ENCODE results near the gene ARHGAP24.
"Not testable (repeated sequence)": the region's sequence is repeated elsewhere in the genome, so short reads cannot be mapped to it uniquely, and the experiment has no call there.

ARHGAP24 gene

DNA sequence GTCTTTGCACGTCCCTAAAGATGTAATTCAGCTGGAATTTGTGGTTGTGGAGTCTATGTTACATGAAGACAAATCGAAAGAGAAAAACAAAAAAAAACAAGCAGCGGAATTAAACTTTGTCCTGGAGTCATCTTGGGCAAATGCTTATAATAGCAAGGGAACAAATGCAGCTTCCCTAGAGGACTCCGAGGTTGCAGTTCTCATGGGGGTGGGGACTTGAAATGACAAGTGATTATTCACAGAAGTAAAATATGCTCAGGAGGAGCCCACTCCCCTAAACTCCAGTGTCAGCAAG lies 362.4 kb downstream of the ARHGAP24 start:
- Histone ChIP-seq H3K23ac (ENCODE audit: low read length) (no peak overlapping the region), H3K4me1 (ENCODE audit: control insufficient read depth, low read depth, low read length) (no peaks in the 10 kb centered on the region), H2AK5ac (ENCODE audit: low read length) (no peak overlapping the region), H3K36me3 (ENCODE audit: control insufficient read depth, insufficient read depth, low read length) (no peaks in the 10 kb centered on the region), H3K56ac (ENCODE audit: low read length) (no peak overlapping the region), H3K4me3 (ENCODE audit: low read length) (no peak overlapping the region), H3K18ac (ENCODE audit: low read length) (no peak overlapping the region), H2BK15ac (replicated peaks; ENCODE audit: low read depth) (no peak overlapping the region), H4K8ac (ENCODE audit: low read depth, low read length) (no peak overlapping the region), H4K5ac (ENCODE audit: low read length) (no peak overlapping the region), H3K79me2 (ENCODE audit: control insufficient read depth, insufficient read depth, low read length) (no peaks in the 10 kb centered on the region), H3K79me1 (ENCODE audit: low read length) (no peaks in the 10 kb centered on the region), H2BK120ac (ENCODE audit: low read depth, low read length) (no peak overlapping the region), H3K9ac (ENCODE audit: low read length) (no peak overlapping the region), H3K27ac (ENCODE audit: low read depth, low read length) (no peak overlapping the region), H3K27me3 (ENCODE audit: insufficient read depth, low read length, poor library complexity) (no peaks in the 10 kb centered on the region), H2BK5ac (ENCODE audit: low read length) (no peak overlapping the region), H3K4me2 (ENCODE audit: low read length) (no peak overlapping the region), H3K4ac (ENCODE audit: low read depth, low read length) (no peak overlapping the region)
- WGBS (ENCODE audit: extremely low coverage, insufficient coverage, low lambda C conversion rate) = no CpG with 5 or more reads among the region's 4 CpGs
- DNase-seq = no peak

GRCh38 chr4:85839981-85840451 lies 365.1 kb downstream of the ARHGAP24 start:
- not testable (repeated sequence) for H3K79me2 ChIP-seq (ENCODE audit: control insufficient read depth, insufficient read depth, low read length); H3K27ac ChIP-seq (ENCODE audit: low read depth, low read length); DNase-seq

DNA sequence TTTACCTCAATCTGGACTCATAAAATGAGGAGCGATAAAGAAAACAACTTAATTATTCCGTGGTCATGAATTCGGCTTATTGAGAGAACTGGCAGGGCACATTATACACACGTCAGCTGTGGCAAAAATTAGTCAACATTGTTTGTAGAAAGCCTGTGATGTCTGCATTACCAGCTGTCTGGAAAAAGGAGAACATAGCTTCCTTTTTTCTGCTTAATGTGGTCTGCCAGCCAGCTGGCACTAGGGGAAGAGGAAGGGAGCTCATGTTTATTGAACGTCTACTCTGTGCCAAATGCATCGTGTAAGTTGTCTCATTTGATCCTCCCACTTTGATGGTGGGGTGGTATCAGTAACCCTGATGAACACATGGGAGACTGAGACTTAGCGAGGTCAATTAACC lies 367.6 kb downstream of the ARHGAP24 start:
- Histone ChIP-seq H3K27ac (ENCODE audit: low read depth, low read length) (no peak overlapping the region), H3K4me3 (ENCODE audit: low read length) (no peak overlapping the region), H2BK5ac (ENCODE audit: low read length) (no peak overlapping the region), H4K8ac (ENCODE audit: low read depth, low read length) (no peak overlapping the region), H3K4ac (ENCODE audit: low read depth, low read length) (no peak overlapping the region), H4K5ac (ENCODE audit: low read length) (no peak overlapping the region), H3K9ac (ENCODE audit: low read length) (no peak overlapping the region), H3K4me1 (ENCODE audit: control insufficient read depth, low read depth, low read length) (no peaks in the 10 kb centered on the region), H3K27me3 (ENCODE audit: insufficient read depth, low read length, poor library complexity) (no peaks in the 10 kb centered on the region), H2AK5ac (ENCODE audit: low read length) (no peak overlapping the region), H3K56ac (ENCODE audit: low read length) (no peak overlapping the region), H3K4me2 (ENCODE audit: low read length) (no peak overlapping the region), H3K18ac (ENCODE audit: low read length) (no peak overlapping the region), H3K36me3 (ENCODE audit: control insufficient read depth, insufficient read depth, low read length) (no peaks in the 10 kb centered on the region), H2BK15ac (replicated peaks; ENCODE audit: low read depth) (no peak overlapping the region), H3K79me2 (ENCODE audit: control insufficient read depth, insufficient read depth, low read length) (no peaks in the 10 kb centered on the region), H3K23ac (ENCODE audit: low read length) (no peak overlapping the region), H3K79me1 (ENCODE audit: low read length) (no peaks in the 10 kb centered on the region), H2BK120ac (ENCODE audit: low read depth, low read length) (no peak overlapping the region)
- WGBS (ENCODE audit: extremely low coverage, insufficient coverage, low lambda C conversion rate) = no CpG with 5 or more reads among the region's 7 CpGs
- DNase-seq = no peak

More at GRCh38 chr4:85839981-85840451, 365.1 kb downstream of the ARHGAP24 start:
- H4K5ac ChIP-seq (ENCODE audit: low read length); H3K23ac ChIP-seq (ENCODE audit: low read length); H4K8ac ChIP-seq (ENCODE audit: low read depth, low read length); H3K27me3 ChIP-seq (ENCODE audit: insufficient read depth, low read length, poor library complexity); H2BK15ac ChIP-seq (replicated peaks; ENCODE audit: low read depth); H2BK120ac ChIP-seq (ENCODE audit: low read depth, low read length); H3K4me3 ChIP-seq (ENCODE audit: low read length); H3K4ac ChIP-seq (ENCODE audit: low read depth, low read length); H2AK5ac ChIP-seq (ENCODE audit: low read length); H3K4me2 ChIP-seq (ENCODE audit: low read length); H3K79me1 ChIP-seq (ENCODE audit: low read length); H3K4me1 ChIP-seq (ENCODE audit: control insufficient read depth, low read depth, low read length); H3K9ac ChIP-seq (ENCODE audit: low read length); H3K36me3 ChIP-seq (ENCODE audit: control insufficient read depth, insufficient read depth, low read length); H3K56ac ChIP-seq (ENCODE audit: low read length); H2BK5ac ChIP-seq (ENCODE audit: low read length); H3K18ac ChIP-seq (ENCODE audit: low read length): not testable (repeated sequence)
- WGBS (ENCODE audit: extremely low coverage, insufficient coverage, low lambda C conversion rate) = no CpG with 5 or more reads among the region's 3 CpGs

DNA sequence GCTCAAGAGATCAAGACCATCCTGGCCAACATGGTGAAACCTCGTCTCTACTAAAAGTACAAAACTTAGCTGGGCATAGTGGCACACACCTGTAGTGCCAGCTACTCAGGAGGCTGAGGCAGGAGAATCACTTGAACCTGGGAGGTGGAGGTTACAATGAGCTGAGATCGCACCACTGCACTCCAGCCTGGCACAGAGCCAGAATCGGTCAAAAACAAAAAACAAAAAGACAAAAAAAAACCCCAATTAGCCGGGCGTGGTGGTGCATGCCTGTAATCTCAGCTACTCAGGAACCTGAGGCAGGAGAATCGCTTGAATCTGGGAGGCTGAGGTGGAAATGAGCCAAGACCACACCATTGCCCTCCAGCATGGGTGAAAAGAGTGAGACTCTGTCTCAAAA lies 378.8 kb downstream of the ARHGAP24 start:
- H2BK5ac ChIP-seq (ENCODE audit: low read length); H3K27me3 ChIP-seq (ENCODE audit: insufficient read depth, low read length, poor library complexity); H3K4me2 ChIP-seq (ENCODE audit: low read length); H3K36me3 ChIP-seq (ENCODE audit: control insufficient read depth, insufficient read depth, low read length); H3K23ac ChIP-seq (ENCODE audit: low read length); H4K5ac ChIP-seq (ENCODE audit: low read length); H3K79me1 ChIP-seq (ENCODE audit: low read length); H3K27ac ChIP-seq (ENCODE audit: low read depth, low read length); H3K9ac ChIP-seq (ENCODE audit: low read length); H3K18ac ChIP-seq (ENCODE audit: low read length); H2BK120ac ChIP-seq (ENCODE audit: low read depth, low read length); H3K4me3 ChIP-seq (ENCODE audit: low read length); H2BK15ac ChIP-seq (replicated peaks; ENCODE audit: low read depth); DNase-seq; H2AK5ac ChIP-seq (ENCODE audit: low read length); H4K8ac ChIP-seq (ENCODE audit: low read depth, low read length); H3K79me2 ChIP-seq (ENCODE audit: control insufficient read depth, insufficient read depth, low read length); H3K56ac ChIP-seq (ENCODE audit: low read length); H3K4me1 ChIP-seq (ENCODE audit: control insufficient read depth, low read depth, low read length); H3K4ac ChIP-seq (ENCODE audit: low read depth, low read length): not testable (repeated sequence)
- WGBS (ENCODE audit: extremely low coverage, insufficient coverage, low lambda C conversion rate) = no CpG with 5 or more reads among the region's 6 CpGs

DNA sequence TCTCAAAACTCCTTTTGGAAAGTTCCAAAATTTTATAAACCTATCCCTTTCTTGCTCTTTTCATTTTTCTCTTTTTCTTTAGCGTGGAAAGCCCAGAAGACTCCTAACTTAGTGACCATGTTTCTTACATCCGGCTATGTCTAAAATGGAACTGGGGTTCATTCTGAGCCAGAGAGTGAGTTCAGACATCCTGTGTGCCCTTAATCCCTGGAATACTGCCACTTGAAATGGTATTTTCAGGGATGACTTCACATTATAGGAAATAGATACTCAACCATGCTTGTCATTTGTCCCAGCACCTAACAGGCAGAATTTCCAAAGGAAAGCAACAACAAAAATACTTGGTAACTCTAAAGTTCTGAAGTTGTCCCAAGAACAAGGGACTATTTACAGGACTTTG lies 379.6 kb downstream of the ARHGAP24 start:
- Histone ChIP-seq H3K4me1 (ENCODE audit: control insufficient read depth, low read depth, low read length) (no peaks in the 10 kb centered on the region), H3K9ac (ENCODE audit: low read length) (no peak overlapping the region), H3K4me2 (ENCODE audit: low read length) (no peak overlapping the region), H3K27ac (ENCODE audit: low read depth, low read length) (no peak overlapping the region), H3K4ac (ENCODE audit: low read depth, low read length) (no peak overlapping the region), H3K79me1 (ENCODE audit: low read length) (no peaks in the 10 kb centered on the region), H2BK120ac (ENCODE audit: low read depth, low read length) (no peak overlapping the region), H2BK15ac (replicated peaks; ENCODE audit: low read depth) (no peak overlapping the region), H3K36me3 (ENCODE audit: control insufficient read depth, insufficient read depth, low read length) (no peaks in the 10 kb centered on the region), H4K5ac (ENCODE audit: low read length) (no peak overlapping the region), H3K56ac (ENCODE audit: low read length) (no peak overlapping the region), H3K23ac (ENCODE audit: low read length) (no peak overlapping the region), H2AK5ac (ENCODE audit: low read length) (no peak overlapping the region), H3K18ac (ENCODE audit: low read length) (no peak overlapping the region), H2BK5ac (ENCODE audit: low read length) (no peak overlapping the region), H3K4me3 (ENCODE audit: low read length) (no peak overlapping the region), H4K8ac (ENCODE audit: low read depth, low read length) (no peak overlapping the region), H3K27me3 (ENCODE audit: insufficient read depth, low read length, poor library complexity) (no peaks in the 10 kb centered on the region), H3K79me2 (ENCODE audit: control insufficient read depth, insufficient read depth, low read length) (no peaks in the 10 kb centered on the region)
- DNase-seq = no peak
- WGBS (ENCODE audit: extremely low coverage, insufficient coverage, low lambda C conversion rate) = no CpG with 5 or more reads among the region's 2 CpGs

GRCh38 chr4:85860066-85860740 lies 385.3 kb downstream of the ARHGAP24 start:
- Histone ChIP-seq H3K79me1 (ENCODE audit: low read length) (no peaks in the 10 kb centered on the region), H4K5ac (ENCODE audit: low read length) (no peak overlapping the region)

More at GRCh38 chr4:85860066-85860740, 385.3 kb downstream of the ARHGAP24 start:
- Histone ChIP-seq H3K4me3 (ENCODE audit: low read length) (no peak overlapping the region), H4K8ac (ENCODE audit: low read depth, low read length) (no peak overlapping the region), H3K4me2 (ENCODE audit: low read length) (no peak overlapping the region), H3K4me1 (ENCODE audit: control insufficient read depth, low read depth, low read length) (no peaks in the 10 kb centered on the region), H3K27me3 (ENCODE audit: insufficient read depth, low read length, poor library complexity) (no peaks in the 10 kb centered on the region), H3K4ac (ENCODE audit: low read depth, low read length) (no peak overlapping the region), H3K79me2 (ENCODE audit: control insufficient read depth, insufficient read depth, low read length) (no peaks in the 10 kb centered on the region), H3K56ac (ENCODE audit: low read length) (no peak overlapping the region), H3K9ac (ENCODE audit: low read length) (no peak overlapping the region), H2BK120ac (ENCODE audit: low read depth, low read length) (no peak overlapping the region), H3K36me3 (ENCODE audit: control insufficient read depth, insufficient read depth, low read length) (no peaks in the 10 kb centered on the region), H2BK5ac (ENCODE audit: low read length) (no peak overlapping the region), H2AK5ac (ENCODE audit: low read length) (no peak overlapping the region), H2BK15ac (replicated peaks; ENCODE audit: low read depth) (no peak overlapping the region), H3K18ac (ENCODE audit: low read length) (no peak overlapping the region), H3K23ac (ENCODE audit: low read length) (no peak overlapping the region), H3K27ac (ENCODE audit: low read depth, low read length) (no peak overlapping the region)
- DNase-seq = no peak
- no CpG with 5 or more reads among the region's 6 CpGs for WGBS (ENCODE audit: extremely low coverage, insufficient coverage, low lambda C conversion rate)

Measured in mesendoderm (in vitro differentiated cells).